ENCODE data around the gene PUM1. TPM values are rescaled to one million over a fixed set of nuclear protein-coding genes. Genes with fewer than 3 reads are reported as not detected.

Gene PUM1
- total and polyA plus RNA-seq, 2 of the 4 experiments (the other 2 are of a cell fraction) = 75.4 to 137 TPM

DNA sequence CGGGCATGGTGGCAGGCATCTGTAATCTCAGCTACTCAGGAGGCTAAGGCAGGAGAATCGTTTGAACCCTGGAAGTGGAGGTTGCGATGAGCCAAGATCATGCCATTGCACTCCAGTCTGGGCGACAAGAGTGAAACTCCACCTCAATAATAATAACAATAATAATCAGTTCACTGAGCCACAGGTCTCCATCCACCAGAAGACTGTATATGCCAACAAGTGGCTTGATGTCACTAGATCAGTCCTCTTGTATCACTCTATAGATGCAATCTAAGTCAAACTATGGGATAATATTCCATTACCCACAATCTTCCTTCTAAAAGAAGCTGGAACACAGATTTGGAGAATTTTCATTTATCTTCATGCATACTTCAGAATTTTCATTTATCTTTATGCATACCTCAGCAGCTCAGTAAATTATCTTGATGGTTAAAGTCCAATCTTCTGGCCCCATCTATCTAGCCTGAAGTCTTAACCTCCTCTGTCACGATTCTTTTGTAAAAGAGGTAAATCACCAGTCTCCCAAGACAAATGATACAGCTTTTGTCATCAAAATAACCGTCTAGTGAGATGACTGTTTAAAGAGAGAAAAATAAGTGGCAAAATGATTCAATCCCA, 61.8 kb downstream of the PUM1 start:
- Histone ChIP-seq H4K8ac (ENCODE audit: low read depth in 2 of 2, low read length in 2 of 2) (no peak overlapping the region), H3K9me3 (ENCODE audit: control insufficient read depth, insufficient read depth, low read length) (no peaks in the 10 kb centered on the region), H4K20me1 (ENCODE audit: insufficient read depth, low read length) (peaks cover 46% of the 10 kb centered on the region), H3K79me1 (ENCODE audit: low read depth in 1 of 2, low read length in 2 of 2) (peaks cover 26 to 73% of the 10 kb centered on the region in 2 experiments), H4K91ac (ENCODE audit: insufficient read depth, low read depth, low read length) (no peak overlapping the region), H3K4ac (ENCODE audit: low read depth, low read length) (no peak overlapping the region), H2BK120ac (ENCODE audit: low read depth, low read length) (no peak overlapping the region), H2BK5ac (ENCODE audit: low read depth, low read length, poor library complexity, severe bottlenecking) (no peak overlapping the region), H2AK5ac (ENCODE audit: low read depth, low read length) (no peak overlapping the region), H3K14ac (replicated peaks; ENCODE audit: low read depth, low read length) (no peak overlapping the region), H3K23ac (ENCODE audit: low read depth, low read length) (no peak overlapping the region), H3K4me2 (ENCODE audit: low read depth, low read length) (no peak overlapping the region), H2AFZ (replicated peaks; ENCODE audit: low read length, poor library complexity) (no peak overlapping the region), H3K4me3 (ENCODE audit: insufficient read depth, low read depth, low read length) (no peak overlapping the region), H3K27me3 (ENCODE audit: control insufficient read depth, insufficient read depth, low read length) (no peaks in the 10 kb centered on the region), H4K5ac (ENCODE audit: low read depth, low read length) (no peak overlapping the region), H3K9me1 (ENCODE audit: insufficient read depth, low read length) (peaks cover 6% of the 10 kb centered on the region), H2AK9ac (replicated peaks; ENCODE audit: low read depth, low read length, poor library complexity) (no peak overlapping the region), H3K27ac (ENCODE audit: insufficient read depth, low read length) (no peak overlapping the region), H3K56ac (ENCODE audit: extremely low read depth, insufficient read depth, low read length) (no peak overlapping the region), H2BK20ac (ENCODE audit: low read depth, low read length) (no peak overlapping the region), H3K18ac (ENCODE audit: low read depth, low read length) (no peak overlapping the region), H3K9ac (ENCODE audit: low read depth, low read length) (no peak overlapping the region), H3K4me1 (ENCODE audit: control insufficient read depth, insufficient read depth, low read length) (peaks cover 13% of the 10 kb centered on the region), H2BK15ac (ENCODE audit: low read depth, low read length) (no peak overlapping the region), H3K36me3 (ENCODE audit: control insufficient read depth, insufficient read depth, low read length) (peaks cover 17% of the 10 kb centered on the region)
- intact Hi-C loops (cut with micrococcal nuclease) (no loop called here), dilution Hi-C loops (cut with HindIII; ENCODE audit: low sequenced_read_pairs, unreplicated experiment) (no loop called here), in situ Hi-C loops (cut with MboI; ENCODE audit: low sequenced_read_pairs) (no loop called here)
- ATAC-seq (ENCODE audit: low read depth) (no peak), DNase-seq (no peak)
- WGBS, 2 experiments (ENCODE audit: extremely low coverage in 2 of 2, insufficient read length in 1 of 2) = 100% methylated on average over 2 of the region's 6 CpGs; no CpG with 5 or more reads in 1 of the 2 experiments
- TF ChIP-seq, protein P1, sequence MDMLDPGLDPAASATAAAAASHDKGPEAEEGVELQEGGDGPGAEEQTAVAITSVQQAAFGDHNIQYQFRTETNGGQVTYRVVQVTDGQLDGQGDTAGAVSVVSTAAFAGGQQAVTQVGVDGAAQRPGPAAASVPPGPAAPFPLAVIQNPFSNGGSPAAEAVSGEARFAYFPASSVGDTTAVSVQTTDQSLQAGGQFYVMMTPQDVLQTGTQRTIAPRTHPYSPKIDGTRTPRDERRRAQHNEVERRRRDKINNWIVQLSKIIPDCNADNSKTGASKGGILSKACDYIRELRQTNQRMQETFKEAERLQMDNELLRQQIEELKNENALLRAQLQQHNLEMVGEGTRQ (IDR thresholded peaks at IDR 0.05; ENCODE audit: low read depth, low read length) = no peak
- TF ChIP-seq RCOR1 (IDR thresholded peaks at IDR 0.05; ENCODE audit: insufficient replicate concordance, low read length) = no peak
- TF ChIP-seq, protein P2, sequence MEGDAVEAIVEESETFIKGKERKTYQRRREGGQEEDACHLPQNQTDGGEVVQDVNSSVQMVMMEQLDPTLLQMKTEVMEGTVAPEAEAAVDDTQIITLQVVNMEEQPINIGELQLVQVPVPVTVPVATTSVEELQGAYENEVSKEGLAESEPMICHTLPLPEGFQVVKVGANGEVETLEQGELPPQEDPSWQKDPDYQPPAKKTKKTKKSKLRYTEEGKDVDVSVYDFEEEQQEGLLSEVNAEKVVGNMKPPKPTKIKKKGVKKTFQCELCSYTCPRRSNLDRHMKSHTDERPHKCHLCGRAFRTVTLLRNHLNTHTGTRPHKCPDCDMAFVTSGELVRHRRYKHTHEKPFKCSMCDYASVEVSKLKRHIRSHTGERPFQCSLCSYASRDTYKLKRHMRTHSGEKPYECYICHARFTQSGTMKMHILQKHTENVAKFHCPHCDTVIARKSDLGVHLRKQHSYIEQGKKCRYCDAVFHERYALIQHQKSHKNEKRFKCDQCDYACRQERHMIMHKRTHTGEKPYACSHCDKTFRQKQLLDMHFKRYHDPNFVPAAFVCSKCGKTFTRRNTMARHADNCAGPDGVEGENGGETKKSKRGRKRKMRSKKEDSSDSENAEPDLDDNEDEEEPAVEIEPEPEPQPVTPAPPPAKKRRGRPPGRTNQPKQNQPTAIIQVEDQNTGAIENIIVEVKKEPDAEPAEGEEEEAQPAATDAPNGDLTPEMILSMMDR (conservative IDR thresholded peaks at IDR 0.05; ENCODE audit: low read depth, low read length) = no peak
- no peak for TF ChIP-seq MAZ (IDR thresholded peaks at IDR 0.05; ENCODE audit: borderline replicate concordance, low read depth, low read length)
- TF ChIP-seq SMC3 (IDR thresholded peaks at IDR 0.05; ENCODE audit: low read depth, low read length) = no peak
- no peak for TF ChIP-seq CEBPB (IDR thresholded peaks at IDR 0.05; ENCODE audit: low read depth, low read length)
- CTCF ChIA-PET = interaction anchor here (1.2 kb wide), 1 partner anchor 24 kb away, joined by 4 read pairs; no protein-coding TSS in a partner anchor
- BruUV-seq (replicated peaks) = no TSS peak
- POLR2A ChIA-PET (ENCODE audit: unreplicated experiment) = interaction anchor here (0.5 to 0.6 kb wide), 2 partner anchors 44 to 97 kb away, joined by 3 to 6 read pairs; no protein-coding TSS in a partner anchor

All from IMR-90 (cell line).